NCI-H1436 treated with DMSO at 0.1 percent for 48 hours (cell line): ENCODE measurements around the gene S100A9.
"Not testable (repeated sequence)": the region's sequence is repeated elsewhere in the genome, so short reads cannot be mapped to it uniquely, and the experiment has no call there.

Source experiments
- DNase-seq: peaks from one replicate; lab custom pipeline; 2025; lab: John Stamatoyannopoulos, UW

Gene S100A9

DNA sequence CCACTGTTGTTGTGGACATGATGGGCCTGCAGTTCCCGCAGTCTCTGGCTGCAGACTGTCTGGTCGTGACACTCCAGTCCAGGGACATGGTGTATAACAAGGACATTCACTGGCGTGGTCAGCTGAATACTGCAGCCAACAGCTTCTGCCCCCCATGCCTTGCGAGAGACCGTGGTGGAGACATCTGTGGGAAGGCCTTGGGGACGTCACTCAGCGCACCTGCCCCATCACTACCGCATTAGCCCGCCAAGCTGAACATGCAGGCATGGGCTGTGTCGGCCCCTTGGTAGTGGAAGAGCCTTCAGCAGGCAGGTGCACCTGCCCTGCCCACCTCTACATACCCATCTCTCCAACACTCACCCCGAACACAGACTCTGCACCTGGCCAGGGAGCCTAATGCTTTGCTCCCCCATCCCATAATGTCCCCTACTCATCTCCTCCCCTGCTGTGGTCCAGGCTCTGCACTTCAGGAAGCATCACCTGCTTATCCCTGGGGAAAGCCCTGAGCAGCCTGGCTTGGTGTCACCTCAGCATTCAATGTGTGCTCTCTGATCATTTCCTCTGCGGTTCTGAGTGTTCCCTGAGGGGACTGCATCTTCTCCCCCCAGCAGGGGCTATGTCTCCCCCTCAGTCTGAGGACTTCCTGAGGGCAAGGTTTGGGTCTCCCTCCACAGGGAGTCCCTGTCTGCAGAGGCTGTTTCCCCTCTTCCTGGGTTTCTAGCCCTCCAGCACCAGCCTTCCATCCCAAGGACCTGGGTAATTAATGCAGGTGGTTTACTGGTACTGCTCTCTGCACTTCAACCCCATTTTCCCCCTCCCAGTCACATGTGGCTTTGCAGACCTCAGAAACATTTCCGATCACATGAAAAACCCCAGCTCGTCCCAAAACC, 12.2 kb upstream of the S100A9 start:
- DNase-seq = no peak

DNA sequence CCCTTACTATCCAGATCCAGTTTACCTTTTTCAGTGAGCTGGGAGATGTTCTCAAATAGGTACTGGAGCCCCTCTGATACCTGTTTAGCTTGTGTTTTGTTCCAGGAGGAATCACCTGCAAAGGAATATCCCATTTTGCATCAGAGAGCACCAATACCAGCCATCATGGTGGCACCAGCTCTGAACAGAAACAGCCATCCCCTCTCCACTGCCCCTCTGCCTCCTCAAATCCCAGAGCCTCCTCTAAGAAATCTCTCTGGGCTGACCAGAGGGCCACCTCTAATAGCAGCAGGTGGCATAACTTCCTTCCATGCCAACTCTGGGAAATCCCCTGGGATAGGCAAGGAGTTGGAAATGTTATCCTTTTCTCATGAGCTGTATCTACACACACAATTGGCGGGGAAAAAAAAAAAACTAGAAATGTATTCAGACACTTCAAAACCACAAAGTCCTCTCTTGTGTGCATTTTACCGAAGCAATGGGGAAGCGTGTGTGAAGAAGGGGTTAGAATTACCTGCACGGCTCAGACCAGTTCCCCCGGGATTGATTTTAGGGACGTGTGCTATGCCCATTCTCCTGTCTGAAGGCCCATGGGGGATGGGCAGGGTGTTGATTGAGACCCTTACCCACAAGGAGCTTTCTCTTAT, 11.5 kb upstream of the S100A9 start:
- peak; percentile 37 for DNase-seq

DNA sequence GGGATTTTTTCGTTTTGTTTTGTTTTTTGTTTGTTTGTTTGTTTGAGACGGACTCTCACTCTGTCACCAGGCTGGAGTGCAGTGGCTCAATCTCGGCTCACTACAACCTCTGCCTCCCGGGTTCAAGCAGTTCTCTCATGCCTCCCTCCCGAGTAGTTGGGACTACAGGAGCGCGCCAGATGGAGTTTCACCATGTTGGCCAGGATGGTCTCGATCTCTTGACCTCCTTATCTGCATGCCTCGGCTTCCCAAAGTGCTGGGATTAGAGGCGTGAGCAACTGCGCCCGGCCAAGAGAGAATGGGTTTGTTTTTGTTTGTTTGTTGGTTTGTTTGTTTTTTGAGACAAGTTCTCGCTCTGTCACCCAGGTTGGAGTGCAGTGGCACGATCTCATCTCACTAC, 10.6 kb upstream of the S100A9 start:
- not testable (repeated sequence) for DNase-seq

DNA sequence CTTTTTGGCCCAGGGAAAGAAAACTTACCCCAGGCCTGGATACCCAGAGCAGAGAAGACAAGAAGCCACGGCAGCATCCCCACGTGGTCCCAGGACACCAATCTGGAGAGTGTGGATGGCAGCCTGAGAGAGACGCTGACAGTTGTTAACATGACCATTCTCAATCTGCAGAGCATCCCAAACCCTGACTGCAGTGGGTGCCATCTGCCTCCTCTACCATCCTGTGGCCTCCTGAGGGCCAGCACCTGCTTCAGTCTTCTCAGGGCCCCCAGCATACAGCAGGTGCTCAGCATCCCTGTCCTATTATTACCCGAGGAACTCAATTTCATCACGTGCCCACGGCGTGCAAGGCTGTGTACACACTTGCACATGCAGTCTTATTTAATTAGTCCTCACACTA, 9.8 kb upstream of the S100A9 start:
- no peak for DNase-seq

DNA sequence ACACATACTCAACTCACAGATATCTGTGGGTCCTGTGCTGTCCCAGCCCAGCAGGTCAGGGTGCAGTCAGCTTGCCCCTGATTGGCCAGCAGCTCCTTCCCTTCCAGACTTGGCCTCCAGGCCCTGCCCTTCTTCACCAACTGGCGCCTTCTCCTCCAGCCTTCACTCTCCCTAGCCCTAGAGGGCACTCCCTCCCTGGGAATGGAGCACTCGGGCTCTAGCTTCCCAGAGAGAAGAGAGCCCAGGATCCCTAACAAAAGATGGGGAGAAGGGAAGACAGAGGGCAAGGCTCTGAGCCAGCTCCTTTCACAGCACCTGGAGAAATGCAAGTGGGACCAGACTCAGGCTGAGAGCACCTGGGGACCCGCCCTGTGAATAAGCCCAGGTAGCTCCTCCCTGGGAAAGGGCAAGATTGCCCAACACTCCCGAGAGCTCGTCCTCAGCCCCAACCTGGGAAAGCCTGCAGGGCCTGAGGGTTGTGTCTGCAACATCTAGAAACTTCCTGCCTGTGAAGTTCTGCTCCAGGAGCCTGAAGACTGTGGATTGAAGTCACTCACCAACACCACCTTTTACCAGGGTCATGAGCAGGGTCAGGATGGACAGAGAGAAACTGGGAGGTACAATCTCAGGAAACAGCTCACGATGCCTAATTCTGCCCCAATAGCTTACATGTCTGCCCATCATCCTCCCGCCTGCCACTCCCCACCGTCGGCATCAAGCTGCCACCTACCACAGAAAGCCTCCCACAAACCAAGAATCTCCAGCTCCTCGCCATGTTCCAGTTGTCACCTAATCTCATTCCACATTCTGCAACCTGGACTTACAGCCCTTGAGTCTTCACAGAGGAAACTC, 8.9 kb upstream of the S100A9 start, which contains the start of gene PGLYRP4:
PGLYRP4 (minus strand) TSS at position 331 of the 852 bp plus-strand sequence. CDS start 909 bp downstream, outside the sequence.
- DNase-seq = no peak

DNA sequence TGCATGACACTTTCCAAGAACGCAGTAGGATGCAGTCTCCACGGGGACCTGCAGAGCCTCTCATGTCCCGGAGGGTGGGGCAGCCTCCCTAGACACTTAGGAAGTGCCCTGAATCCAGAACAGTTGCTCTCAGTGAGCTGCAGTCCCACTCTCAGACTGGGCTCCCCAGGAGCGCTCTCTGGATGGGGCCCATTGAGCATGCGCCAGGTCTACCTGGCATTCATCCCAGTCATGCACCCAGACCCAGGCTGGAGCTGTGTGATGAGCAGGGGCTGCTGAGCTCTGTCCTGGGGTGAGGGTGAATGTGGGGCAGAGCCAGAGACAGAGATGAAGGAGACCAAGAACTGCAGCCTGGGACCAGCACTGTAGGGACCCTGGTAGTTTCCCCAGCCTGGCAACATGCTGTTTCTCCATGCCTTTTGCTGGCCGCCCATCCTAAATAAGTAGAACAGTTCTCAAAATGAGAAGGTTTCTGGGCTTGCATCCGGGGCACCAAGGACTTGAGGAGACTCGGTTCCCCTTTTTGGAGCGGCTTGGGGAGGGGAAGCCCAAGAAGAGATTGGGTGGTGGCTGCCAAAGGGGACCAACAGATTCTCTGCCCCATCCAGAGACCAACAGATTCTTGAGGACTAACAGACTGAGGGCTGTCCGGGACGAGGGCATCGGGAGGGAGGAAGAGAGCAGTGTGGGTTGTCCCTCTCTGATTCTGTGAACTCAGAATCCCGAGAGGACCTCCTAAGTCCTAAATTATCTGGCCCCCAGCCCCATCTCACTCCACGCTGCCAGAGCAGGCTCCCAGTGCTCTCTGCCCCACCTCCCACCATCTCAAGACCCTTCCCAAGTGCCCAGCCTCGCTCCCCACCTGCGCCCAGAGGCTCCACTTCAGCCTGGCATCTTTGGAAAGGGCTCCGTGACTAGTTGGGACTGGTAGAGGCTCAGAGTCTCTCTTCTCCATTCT, 8.0 kb upstream of the S100A9 start:
- no peak for DNase-seq

DNA sequence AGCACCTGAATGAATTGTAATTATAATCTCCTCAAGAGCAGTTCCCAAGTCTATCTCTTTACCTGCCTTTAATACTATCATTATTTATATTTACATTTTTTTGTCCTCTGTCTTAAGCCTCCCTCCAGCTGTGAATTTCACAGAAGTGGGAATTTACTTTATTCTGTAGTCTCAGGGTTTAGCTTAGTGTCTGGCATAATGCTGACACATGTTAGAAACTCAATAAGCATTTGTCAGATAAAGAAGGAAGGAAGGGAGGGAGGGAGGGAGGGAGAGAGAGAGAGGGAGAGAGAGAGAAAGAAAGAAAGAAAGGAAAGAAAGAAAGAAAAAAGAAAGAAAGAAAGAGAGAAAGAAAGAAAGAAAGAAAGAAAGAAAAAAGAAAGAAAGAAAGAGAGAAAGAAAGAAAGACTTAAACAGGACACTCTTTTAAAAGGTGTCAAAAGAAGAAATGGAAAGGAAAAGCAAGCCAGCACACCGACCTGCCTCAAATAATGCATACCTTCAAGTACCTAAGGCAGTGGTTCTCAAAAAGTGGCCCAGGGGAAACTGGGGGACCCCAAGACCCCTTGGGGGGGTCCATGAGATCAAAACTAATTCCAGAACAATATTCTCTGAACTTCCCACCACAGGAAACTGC, 7.2 kb upstream of the S100A9 start:
- no peak for DNase-seq

DNA sequence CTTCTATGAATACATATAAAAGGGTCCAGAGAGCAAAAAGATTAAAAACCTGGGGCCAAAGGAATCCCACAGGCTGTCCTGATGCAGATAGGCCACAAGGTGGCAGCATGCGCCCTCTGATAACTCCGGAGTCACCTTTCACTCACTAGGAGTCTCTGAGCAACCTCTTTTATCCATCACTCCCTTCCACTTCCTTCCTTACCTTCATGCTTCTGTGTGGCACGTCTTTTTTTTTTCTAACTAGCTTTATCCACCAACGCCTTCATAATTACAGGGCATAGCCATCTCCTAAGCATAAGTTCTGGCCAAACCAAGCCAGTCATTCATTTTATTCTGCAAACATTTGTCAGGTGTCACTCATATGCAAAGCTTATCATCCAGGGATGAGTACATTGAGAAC, 5.1 kb upstream of the S100A9 start:
- peak; percentile 62 for DNase-seq

DNA sequence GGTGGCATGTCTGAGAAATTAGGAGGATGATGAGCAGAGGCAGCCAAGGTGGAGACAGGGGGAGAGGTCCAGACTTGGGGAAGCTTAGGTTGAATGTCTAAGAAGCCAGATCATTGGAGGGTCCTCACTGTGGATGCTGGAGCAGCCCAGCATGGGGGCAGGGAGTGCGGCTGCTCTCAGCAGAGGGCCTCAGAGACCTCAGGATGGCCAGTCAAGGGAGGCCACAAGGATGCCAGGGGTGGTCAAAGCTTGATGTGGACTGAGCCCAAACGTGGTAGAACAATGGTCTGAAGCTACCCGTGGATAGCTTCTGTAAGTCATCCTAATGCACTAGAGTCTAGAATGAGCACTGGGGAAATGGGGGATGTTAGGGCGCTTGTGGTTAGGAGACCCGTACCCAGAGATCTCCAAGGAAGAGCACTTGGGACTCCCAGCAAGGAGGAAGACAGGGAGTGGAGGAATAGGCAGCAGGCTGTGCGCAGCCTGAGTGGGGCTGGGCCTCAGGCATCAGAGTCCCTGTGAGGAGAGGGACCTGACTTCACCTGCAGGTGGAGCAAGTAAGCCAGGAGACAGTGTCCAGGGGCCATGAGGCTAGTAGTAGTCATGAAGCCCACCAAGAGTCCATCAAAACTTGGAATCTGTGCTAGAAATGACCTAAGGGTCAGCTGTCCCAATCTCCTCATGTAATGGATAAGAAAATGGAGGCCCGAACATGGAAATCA, 4.3 kb upstream of the S100A9 start:
- no peak for DNase-seq

DNA sequence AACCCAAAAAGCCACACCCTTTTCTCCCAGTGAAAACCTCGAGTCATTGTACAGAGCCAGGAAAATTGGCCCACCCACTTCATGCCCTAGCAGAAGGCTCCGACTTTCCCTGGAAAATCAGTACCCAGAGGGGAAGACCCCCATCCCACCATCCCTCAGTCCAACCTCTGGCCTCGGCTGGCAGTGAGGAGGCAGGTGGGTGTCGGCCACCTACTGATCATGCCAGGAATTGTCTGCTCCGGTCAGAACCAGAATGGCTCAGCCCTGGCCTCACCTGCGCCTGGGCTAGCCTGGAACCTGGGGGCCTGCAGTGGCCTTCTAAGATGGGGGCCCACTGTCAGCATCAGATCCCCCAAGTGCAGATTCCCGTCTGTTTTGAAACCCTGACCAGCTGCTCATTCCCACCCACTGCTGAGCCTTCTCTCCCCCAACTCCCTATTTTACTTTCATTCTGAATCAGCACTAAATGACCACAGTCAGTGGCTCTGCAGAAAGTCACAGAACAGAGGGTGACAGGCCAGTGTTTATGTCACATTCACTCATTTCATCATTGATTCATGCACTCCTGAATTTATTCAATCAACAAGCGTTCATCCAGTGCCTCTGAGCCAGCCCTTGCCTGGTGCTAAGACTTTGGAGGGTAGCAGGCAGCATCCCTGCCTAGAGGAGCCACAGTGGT, 3.0 kb upstream of the S100A9 start:
- DNase-seq = no peak

DNA sequence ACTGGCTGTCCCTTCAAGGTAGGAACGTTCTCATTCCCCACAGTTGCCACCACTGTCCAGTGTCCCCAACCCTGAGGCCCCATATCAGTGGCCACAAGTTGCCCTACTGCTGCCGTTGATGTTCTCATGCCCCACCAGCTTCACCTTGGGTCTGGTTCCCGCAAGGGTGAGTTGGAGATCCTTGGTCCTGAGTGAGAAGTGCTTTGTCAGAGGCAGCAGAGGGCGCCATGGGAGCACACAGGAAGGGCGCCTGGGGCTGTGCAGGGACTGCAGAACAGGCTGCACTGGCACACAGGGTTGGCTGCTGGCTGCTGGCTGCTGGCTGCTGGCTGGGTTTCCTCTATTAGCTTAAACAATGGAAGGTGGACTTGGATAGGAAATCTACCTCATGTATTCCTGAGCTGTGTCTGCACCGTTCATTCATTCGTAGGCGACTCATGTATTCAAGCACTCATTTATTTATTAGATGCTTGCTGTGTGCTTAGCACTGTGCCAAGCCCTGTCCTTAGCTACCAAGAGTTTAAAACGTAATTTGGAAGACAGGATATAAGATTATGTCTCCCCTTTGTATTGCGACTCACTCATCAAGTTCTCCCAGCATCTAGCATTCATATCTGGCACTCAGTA, 2.1 kb upstream of the S100A9 start:
- peak; percentile 7 for DNase-seq

DNA sequence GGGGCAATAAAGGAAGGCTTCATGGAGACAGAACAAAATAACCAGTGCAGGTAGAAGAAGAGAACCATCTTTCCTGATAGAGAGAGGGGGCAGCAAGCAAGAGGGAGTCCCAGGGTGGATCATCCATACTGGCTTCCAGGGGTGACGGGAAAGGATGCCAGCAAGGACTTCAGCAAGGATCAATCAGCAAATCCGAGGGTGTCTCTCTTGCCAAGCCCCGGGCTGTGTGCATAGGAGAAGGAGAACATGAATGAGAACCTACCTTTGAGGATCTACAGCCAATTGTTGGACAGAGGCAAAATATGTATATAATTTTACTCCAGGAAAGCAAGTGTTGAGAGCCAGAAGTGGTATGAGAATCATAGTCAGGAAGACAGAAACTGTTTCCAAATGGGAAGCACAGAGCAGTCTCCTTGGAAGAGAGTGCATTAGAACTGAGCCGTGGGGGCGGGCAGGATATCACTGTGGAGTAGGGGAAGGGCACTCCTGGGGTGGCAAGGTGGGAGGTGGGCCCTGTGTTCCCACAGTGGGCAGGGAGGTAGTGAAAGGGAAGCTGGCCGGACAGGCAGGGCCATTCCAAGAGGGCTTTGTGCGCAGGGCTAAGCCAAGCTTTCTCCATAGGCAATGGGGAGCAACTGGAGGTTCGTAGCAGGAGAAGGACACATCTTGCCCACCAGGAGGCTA, 1.1 kb upstream of the S100A9 start:
- no peak for DNase-seq

DNA sequence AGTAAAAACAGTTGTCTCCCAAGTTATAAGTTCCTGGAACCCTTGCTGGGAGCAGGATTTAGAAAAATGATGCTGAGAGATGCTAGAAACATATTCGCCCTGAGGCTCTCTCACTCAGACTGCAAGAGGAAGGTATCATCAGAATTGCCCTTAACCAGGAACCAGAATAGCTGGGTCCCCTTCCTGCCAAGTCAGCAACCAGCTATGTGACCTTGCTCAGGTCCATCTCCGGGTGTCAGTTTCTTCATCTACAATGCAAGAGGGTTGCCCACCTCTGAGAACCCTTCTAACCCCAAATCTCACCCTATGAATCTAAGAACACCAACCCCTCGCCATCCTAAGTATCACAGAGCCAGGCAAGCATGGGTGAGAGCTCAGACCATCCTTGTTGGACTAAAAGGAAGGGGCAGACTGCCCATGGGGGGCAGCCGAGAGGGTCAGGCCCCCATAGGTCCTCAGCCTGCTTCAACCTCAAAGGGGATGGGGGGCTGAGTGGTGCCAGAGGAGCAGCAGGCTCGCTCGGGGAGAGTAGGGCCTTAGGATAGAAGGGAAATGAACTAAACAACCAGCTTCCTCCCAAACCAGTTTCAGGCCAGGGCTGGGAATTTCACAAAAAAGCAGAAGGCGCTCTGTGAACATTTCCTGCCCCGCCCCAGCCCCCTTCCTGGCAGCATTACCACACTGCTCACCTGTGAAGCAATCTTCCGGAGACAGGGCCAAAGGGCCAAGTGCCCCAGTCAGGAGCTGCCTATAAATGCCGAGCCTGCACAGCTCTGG, 390 bp upstream of the S100A9 start:
- no peak for DNase-seq

DNA sequence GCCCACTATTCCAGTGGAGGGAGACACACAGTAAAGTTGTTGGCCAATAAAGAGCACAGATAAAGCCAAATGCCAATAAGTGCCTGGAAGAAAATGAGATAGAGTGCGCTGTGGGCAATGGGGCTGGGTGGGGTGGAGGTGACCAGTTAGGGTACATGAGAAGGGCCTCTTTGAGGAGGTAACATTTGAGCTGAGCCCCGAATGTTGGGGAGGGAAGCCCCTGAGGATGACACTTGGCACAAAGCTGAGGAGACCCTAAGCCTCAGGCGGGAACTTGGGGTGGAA, 979 bp downstream of the S100A9 start:
- no peak for DNase-seq

DNA sequence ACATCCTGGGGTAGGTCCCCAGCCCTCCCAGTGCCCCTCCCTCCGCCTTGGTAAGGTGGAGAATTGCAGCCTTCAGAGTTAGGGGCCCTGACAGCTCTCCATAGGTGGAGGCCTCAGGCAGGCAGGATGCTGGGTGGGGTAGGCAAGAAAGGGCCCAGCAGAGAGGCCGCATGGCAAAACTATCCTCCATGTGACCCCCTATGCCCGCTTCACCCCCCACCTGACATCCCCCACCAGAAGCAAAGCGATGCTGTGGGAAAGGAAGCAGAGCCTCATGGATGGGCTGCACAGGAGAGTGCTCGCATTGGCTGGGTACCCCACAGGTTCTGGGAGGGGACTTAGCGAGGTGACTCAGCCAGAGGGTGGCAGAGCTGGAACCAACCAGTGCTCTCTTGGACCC, 1.6 kb downstream of the S100A9 start:
- DNase-seq = no peak

DNA sequence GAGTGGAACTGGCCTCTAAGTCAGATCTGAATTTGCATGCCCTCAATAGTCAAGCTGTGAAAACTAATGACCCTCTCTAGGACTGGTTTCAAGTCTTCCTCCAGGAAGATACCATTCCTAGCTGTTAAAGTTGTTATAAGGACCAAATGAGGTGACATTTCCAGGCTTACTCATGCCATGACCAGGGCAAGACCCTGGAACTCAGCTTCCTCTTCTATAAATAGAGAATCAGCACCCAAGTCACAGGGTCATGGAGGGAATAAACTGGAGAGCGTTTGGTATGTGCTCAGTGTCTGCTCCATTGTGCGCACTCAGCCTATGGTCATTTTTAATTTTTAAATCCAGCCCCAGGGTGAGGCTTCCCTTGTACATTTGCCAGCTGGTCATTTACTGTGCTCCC, 2.5 kb downstream of the S100A9 start:
- DNase-seq = no peak

DNA sequence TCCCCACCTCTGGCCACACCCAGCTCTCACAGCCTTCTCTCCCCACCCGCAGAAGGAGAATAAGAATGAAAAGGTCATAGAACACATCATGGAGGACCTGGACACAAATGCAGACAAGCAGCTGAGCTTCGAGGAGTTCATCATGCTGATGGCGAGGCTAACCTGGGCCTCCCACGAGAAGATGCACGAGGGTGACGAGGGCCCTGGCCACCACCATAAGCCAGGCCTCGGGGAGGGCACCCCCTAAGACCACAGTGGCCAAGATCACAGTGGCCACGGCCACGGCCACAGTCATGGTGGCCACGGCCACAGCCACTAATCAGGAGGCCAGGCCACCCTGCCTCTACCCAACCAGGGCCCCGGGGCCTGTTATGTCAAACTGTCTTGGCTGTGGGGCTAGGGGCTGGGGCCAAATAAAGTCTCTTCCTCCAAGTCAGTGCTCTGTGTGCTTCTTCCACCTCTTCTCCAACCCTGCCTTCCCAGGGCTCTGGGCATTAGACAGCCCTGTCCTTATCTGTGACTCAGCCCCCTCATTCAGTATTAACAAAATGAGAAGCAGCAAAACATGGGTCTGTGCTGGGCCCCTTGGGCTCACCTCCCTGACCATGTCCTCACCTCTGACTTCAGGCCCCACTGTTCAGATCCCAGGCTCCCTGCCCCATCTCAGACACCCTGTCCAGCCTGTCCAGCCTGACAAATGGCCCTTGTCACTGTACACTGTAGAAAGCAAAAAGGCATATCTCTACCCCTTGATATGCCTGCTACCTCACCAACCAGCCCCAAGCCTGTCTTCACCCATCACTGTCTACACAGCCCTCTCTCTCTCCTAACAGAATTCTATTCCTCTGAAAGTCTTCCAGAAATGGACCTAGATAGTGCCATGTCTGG, 3.2 kb downstream of the S100A9 start:
- no peak for DNase-seq
